Activated CD4-positive, alpha-beta memory T cell treated with anti-CD3 and anti-CD28 coated beads, Interleukin-2, amount 10 ng/mL, durations not matched to agents 7 days and 5 days (primary cell): ENCODE data around the gene UBE2D2. TPM values are rescaled to one million over a fixed set of nuclear protein-coding genes. Genes with fewer than 3 reads are reported as not detected.

Experiments
- CTCF ChIA-PET: fragments of 350-600 bp; sonication (Branson Sonifier 250); formaldehyde crosslinking; loops from one replicate; lab custom pipeline; 2021; ENCODE audit warnings: antibody characterized with exemption, inconsistent platforms; lab: Charles Lee
- POLR2A ChIA-PET: fragments of 350-600 bp; sonication (Branson Sonifier 250); formaldehyde crosslinking; loops from one replicate; lab custom pipeline; 2021; ENCODE audit warnings: antibody characterized with exemption; lab: Charles Lee
- DNase-seq: peaks from one replicate; pipeline ENCODE4 v3.0.0-alpha.2; 2020
- H3K27ac Mint-ChIP-seq: one replicate; pipeline ENCODE4 v1.8.0; 2021; ENCODE audit warnings: mild to moderate bottlenecking, mixed read lengths
- H3K27me3 Mint-ChIP-seq: one replicate; pipeline ENCODE4 v1.8.0; 2021; ENCODE audit warnings: mixed read lengths
- H3K36me3 Mint-ChIP-seq: one replicate; pipeline ENCODE4 v1.8.0; 2021; ENCODE audit warnings: low read depth, mixed read lengths
- H3K4me1 Mint-ChIP-seq: one replicate; pipeline ENCODE4 v1.8.0; 2021; ENCODE audit warnings: mixed read lengths
- H3K4me3 Mint-ChIP-seq: one replicate; pipeline ENCODE4 v1.8.0; 2021; ENCODE audit warnings: mild to moderate bottlenecking, mixed read lengths
- H3K9me3 Mint-ChIP-seq: one replicate; pipeline ENCODE4 v1.8.0; 2021; ENCODE audit warnings: mixed read lengths
- total RNA-seq, 2 experiments: library from RNA; stranded (reverse); gene quantifications; one replicate each; pipeline ENCODE4 v1.2.3, GENCODE V29; 2021

Gene UBE2D2
- total RNA-seq, 2 experiments from 2014 or later, result 241 to 244 TPM

GRCh38 chr5:139668924-139669661 is 108.0 kb downstream of the UBE2D2 start:
- peak overlapping the region; percentile 50 for H3K27ac Mint-ChIP-seq
- POLR2A ChIA-PET, result interaction anchor here (0.6 to 2.5 kb wide), 3 partner anchors 9 to 1833 kb away, joined by 3 to 8 read pairs (median 7); no protein-coding TSS in a partner anchor
- no peaks in the 10 kb centered on the region for H3K36me3 Mint-ChIP-seq
- no peak for DNase-seq
- H3K4me3 Mint-ChIP-seq, result peak overlapping the region; percentile 65
- peaks cover 7% of the 10 kb centered on the region for H3K27me3 Mint-ChIP-seq
- CTCF ChIA-PET, result interaction anchor here (0.6 to 2.2 kb wide), 2 partner anchors 21 to 576 kb away, joined by 4 to 7 read pairs; no protein-coding TSS in a partner anchor
- H3K9me3 Mint-ChIP-seq, result no peaks in the 10 kb centered on the region
- peaks cover 36% of the 10 kb centered on the region for H3K4me1 Mint-ChIP-seq

GRCh38 chr5:139669662-139670368 is 108.7 kb downstream of the UBE2D2 start:
- peak overlapping the region; percentile 65 for H3K4me3 Mint-ChIP-seq
- ChIA-PET CTCF (interaction anchor here (0.6 to 1.2 kb wide), 3 partner anchors 34 to 575 kb away, joined by 3 to 4 read pairs (median 3); no protein-coding TSS in a partner anchor), POLR2A (interaction anchor here (0.6 to 2.5 kb wide), 3 partner anchors 33 to 1832 kb away, joined by 3 to 7 read pairs (median 6); no protein-coding TSS in a partner anchor)
- H3K4me1 Mint-ChIP-seq, result peaks cover 36% of the 10 kb centered on the region
- peaks cover 7% of the 10 kb centered on the region for H3K27me3 Mint-ChIP-seq
- no peaks in the 10 kb centered on the region for H3K9me3 Mint-ChIP-seq
- peak overlapping the region; percentile 50 for H3K27ac Mint-ChIP-seq
- H3K36me3 Mint-ChIP-seq, result no peaks in the 10 kb centered on the region
- no peak for DNase-seq

- no peak for DNase-seq
- POLR2A ChIA-PET, result interaction anchor here (1.6 to 2.5 kb wide), 2 partner anchors 33 to 35 kb away, joined by 6 to 7 read pairs; no protein-coding TSS in a partner anchor
- CTCF ChIA-PET, result interaction anchor here (0.9 to 1.2 kb wide), 4 partner anchors 23 to 96 kb away, joined by 3 read pairs; no protein-coding TSS in a partner anchor
- Mint-ChIP-seq H3K27ac (peak overlapping the region; percentile 29), H3K36me3 (no peaks in the 10 kb centered on the region), H3K27me3 (peaks cover 7% of the 10 kb centered on the region), H3K4me1 (peaks cover 36% of the 10 kb centered on the region), H3K9me3 (no peaks in the 10 kb centered on the region), H3K4me3 (no peak overlapping the region)
Observed at GRCh38 chr5:139670369-139671095, 109.4 kb downstream of the UBE2D2 start.

GRCh38 chr5:139671096-139671841 is 110.1 kb downstream of the UBE2D2 start:
- H3K9me3 Mint-ChIP-seq, result no peaks in the 10 kb centered on the region
- POLR2A ChIA-PET, result interaction anchor here (1.6 to 2.5 kb wide), 2 partner anchors 34 to 36 kb away, joined by 6 to 7 read pairs; no protein-coding TSS in a partner anchor
- H3K27ac Mint-ChIP-seq, result no peak overlapping the region
- DNase-seq, result no peak
- CTCF ChIA-PET, result interaction anchor here (0.9 to 1.2 kb wide), 4 partner anchors 22 to 96 kb away, joined by 3 to 4 read pairs (median 3); no protein-coding TSS in a partner anchor
- peaks cover 7% of the 10 kb centered on the region for H3K27me3 Mint-ChIP-seq
- H3K36me3 Mint-ChIP-seq, result no peaks in the 10 kb centered on the region
- no peak overlapping the region for H3K4me3 Mint-ChIP-seq
- peaks cover 36% of the 10 kb centered on the region for H3K4me1 Mint-ChIP-seq

GRCh38 chr5:139675213-139675612 is 114.1 kb downstream of the UBE2D2 start:
- H3K4me3 Mint-ChIP-seq, result no peak overlapping the region
- no peaks in the 10 kb centered on the region for H3K36me3 Mint-ChIP-seq
- no peaks in the 10 kb centered on the region for H3K9me3 Mint-ChIP-seq
- H3K27me3 Mint-ChIP-seq, result peaks cover 5% of the 10 kb centered on the region
- ChIA-PET POLR2A (interaction anchor here (0.7 kb wide), 1 partner anchor 8 kb away, joined by 4 read pairs; no protein-coding TSS in a partner anchor), CTCF (interaction anchor here (1.0 kb wide), 1 partner anchor 90 kb away, joined by 4 read pairs; no protein-coding TSS in a partner anchor)
- H3K4me1 Mint-ChIP-seq, result peaks cover 5% of the 10 kb centered on the region
- H3K27ac Mint-ChIP-seq, result no peak overlapping the region
- no peak for DNase-seq

- Mint-ChIP-seq H3K27ac (no peak overlapping the region), H3K9me3 (no peaks in the 10 kb centered on the region), H3K36me3 (no peaks in the 10 kb centered on the region), H3K27me3 (peaks cover 1% of the 10 kb centered on the region), H3K4me1 (no peaks in the 10 kb centered on the region), H3K4me3 (no peak overlapping the region)
- ChIA-PET CTCF (interaction anchor here (1.0 to 1.6 kb wide), 2 partner anchors 42 to 90 kb away, joined by 3 to 4 read pairs; no protein-coding TSS in a partner anchor), POLR2A (interaction anchor here (0.7 kb wide), 1 partner anchor 9 kb away, joined by 4 read pairs; no protein-coding TSS in a partner anchor)
- DNase-seq, result no peak
Observed at GRCh38 chr5:139675825-139676224, 114.7 kb downstream of the UBE2D2 start.

GRCh38 chr5:139676406-139676805 is 115.3 kb downstream of the UBE2D2 start:
- CTCF ChIA-PET, result interaction anchor here (1.6 kb wide), 1 partner anchor 43 kb away, joined by 3 read pairs; no protein-coding TSS in a partner anchor
- Mint-ChIP-seq H3K4me1 (no peaks in the 10 kb centered on the region), H3K36me3 (no peaks in the 10 kb centered on the region), H3K27me3 (peaks cover 1% of the 10 kb centered on the region), H3K4me3 (no peak overlapping the region), H3K9me3 (no peaks in the 10 kb centered on the region), H3K27ac (no peak overlapping the region)
- DNase-seq, result no peak
- POLR2A ChIA-PET, result no interaction called here

- ChIA-PET CTCF (interaction anchor here (1.2 to 1.6 kb wide), 2 partner anchors 43 to 88 kb away, joined by 3 to 6 read pairs; no protein-coding TSS in a partner anchor), POLR2A (interaction anchor here (0.9 to 1.5 kb wide), 3 partner anchors 10 to 39 kb away, joined by 3 to 8 read pairs (median 3); no protein-coding TSS in a partner anchor)
- no peaks in the 10 kb centered on the region for H3K4me1 Mint-ChIP-seq
- peaks cover 1% of the 10 kb centered on the region for H3K27me3 Mint-ChIP-seq
- H3K9me3 Mint-ChIP-seq, result no peaks in the 10 kb centered on the region
- no peak overlapping the region for H3K4me3 Mint-ChIP-seq
- DNase-seq, result no peak
- no peak overlapping the region for H3K27ac Mint-ChIP-seq
- H3K36me3 Mint-ChIP-seq, result no peaks in the 10 kb centered on the region
Observed at GRCh38 chr5:139676951-139677735, 116.0 kb downstream of the UBE2D2 start.

Other genes starting within 250 kb of the UBE2D2 start
- gene PAIP2, start 219.5 kb upstream of the UBE2D2 start, total RNA-seq, result 100 to 1,000 TPM; 127 to 130 TPM
- 1 to 10 TPM; 1.0 to 1.8 TPM for gene SLC23A1, start 178.0 kb upstream of the UBE2D2 start, total RNA-seq
- 10 to 100 TPM; 48.1 TPM for gene MZB1, start 171.4 kb upstream of the UBE2D2 start, total RNA-seq
- gene PROB1, start 166.2 kb upstream of the UBE2D2 start, total RNA-seq, result 1 to 10 TPM; 5.5 TPM
- 1 to 10 TPM; 9.4 to 9.5 TPM for gene SPATA24, start 157.2 kb upstream of the UBE2D2 start, total RNA-seq
- gene DNAJC18, start 121.8 kb upstream of the UBE2D2 start, total RNA-seq, result 10 to 100 TPM; 16.1 to 17.0 TPM
- gene ECSCR, start 98.6 kb upstream of the UBE2D2 start, total RNA-seq, result 1 to 10 TPM in 1 of 2 experiments, not detected in 1; 1.1 TPM
- gene SMIM33, start 90.3 kb upstream of the UBE2D2 start, total RNA-seq, result 1 to 10 TPM; 2.0 to 2.3 TPM
- 100 to 1,000 TPM; 277 to 281 TPM for gene STING1, start 78.6 kb upstream of the UBE2D2 start, total RNA-seq
- 1 to 10 TPM; 1.4 to 1.7 TPM for gene CXXC5, start 87.0 kb downstream of the UBE2D2 start, total RNA-seq
- gene PSD2, start 234.5 kb downstream of the UBE2D2 start, total RNA-seq, result not detected